Smooth muscle cell (in vitro differentiated cells): ENCODE results near the gene C17orf113. TPM values are rescaled to one million over a fixed set of nuclear protein-coding genes. Genes with fewer than 3 reads are reported as not detected.

Experiments
- DNase-seq: peaks from one replicate; lab custom pipeline; 2025; ENCODE audit not compliant: unreplicated experiment; lab: John Stamatoyannopoulos, UW
- H2AFZ ChIP-seq: fragments of 200-600 bp; sonication (generic); 2 replicates; pipeline ENCODE4 v1.6.0; 2016; ENCODE audit warnings: antibody characterized with exemption, low read depth, mild to moderate bottlenecking
- H3F3A ChIP-seq: fragments of 200-600 bp; sonication (generic); 2 replicates; pipeline ENCODE4 v1.6.0; 2017; ENCODE audit warnings: antibody characterized with exemption, low read depth
- H3K27ac ChIP-seq: fragments of 200-600 bp; sonication (generic); 2 replicates; pipeline ENCODE4 v1.5.1; 2016; ENCODE audit warnings: low read depth, mild to moderate bottlenecking
- H3K27me3 ChIP-seq: fragments of 200-600 bp; sonication (generic); 2 replicates; pipeline ENCODE4 v1.6.1; 2016; ENCODE audit warnings: low read depth, mild to moderate bottlenecking
- H3K36me3 ChIP-seq: fragments of 200-600 bp; sonication (generic); 2 replicates; pipeline ENCODE4 v1.5.1; 2016; ENCODE audit warnings: low read depth
- H3K4me1 ChIP-seq: fragments of 200-600 bp; sonication (generic); 2 replicates; pipeline ENCODE4 v1.5.1; 2016; ENCODE audit warnings: low read depth
- H3K4me2 ChIP-seq: fragments of 200-600 bp; sonication (generic); 2 replicates; pipeline ENCODE4 v1.6.0; 2016; ENCODE audit warnings: mild to moderate bottlenecking
- H3K4me3 ChIP-seq: fragments of 200-600 bp; sonication (generic); 2 replicates; pipeline ENCODE4 v1.5.1; 2016; ENCODE audit warnings: mild to moderate bottlenecking
- H3K79me2 ChIP-seq: fragments of 200-600 bp; sonication (generic); 2 replicates; pipeline ENCODE4 v1.6.0; 2016; ENCODE audit warnings: low read depth, mild to moderate bottlenecking
- H3K9ac ChIP-seq: fragments of 200-600 bp; sonication (generic); 2 replicates; pipeline ENCODE4 v1.6.0; 2016; ENCODE audit warnings: low read depth
- H3K9me3 ChIP-seq: fragments of 200-600 bp; sonication (generic); replicated peaks from 2 replicates; pipeline ENCODE4 v1.5.1; 2016; ENCODE audit warnings: low read depth
- H4K20me1 ChIP-seq: fragments of 200-600 bp; sonication (generic); 2 replicates; pipeline ENCODE4 v1.6.0; 2016; ENCODE audit warnings: low read depth
- CTCF ChIP-seq: fragments of 200-600 bp; sonication (generic); IDR thresholded peaks from 2 replicates; pipeline ENCODE4 v1.5.1; 2017; ENCODE audit warnings: borderline replicate concordance, mild to moderate bottlenecking, antibody characterized with exemption; ENCODE audit not compliant: insufficient read depth, poor library complexity, severe bottlenecking
- WGBS: methylation state at CpG from one replicate; pipeline ENCODE4 v1.1.7; 2016; ENCODE audit warnings: low lambda C conversion rate; 5-methylcytosine and 5-hydroxymethylcytosine counted together
- polyA plus RNA-seq: library from polyadenylated mRNA; unstranded; fragments of >200 nt; fragmentation: Nextera tagmentation; extraction: Ambion mirVana; gene quantifications from 2 replicates; pipeline ENCODE4 v1.2.1, GENCODE V29; 2016
- total RNA-seq: library from RNA; depleted of rRNA; stranded (reverse); fragments of >200 nt; gene quantifications from 2 replicates; pipeline ENCODE4 v1.2.3, GENCODE V29; 2014

The C17orf113 gene
- total RNA-seq (0.49 and 0.54 TPM in 2 replicates), polyA plus RNA-seq (0.38 and 0.46 TPM in 2 replicates)

DNA sequence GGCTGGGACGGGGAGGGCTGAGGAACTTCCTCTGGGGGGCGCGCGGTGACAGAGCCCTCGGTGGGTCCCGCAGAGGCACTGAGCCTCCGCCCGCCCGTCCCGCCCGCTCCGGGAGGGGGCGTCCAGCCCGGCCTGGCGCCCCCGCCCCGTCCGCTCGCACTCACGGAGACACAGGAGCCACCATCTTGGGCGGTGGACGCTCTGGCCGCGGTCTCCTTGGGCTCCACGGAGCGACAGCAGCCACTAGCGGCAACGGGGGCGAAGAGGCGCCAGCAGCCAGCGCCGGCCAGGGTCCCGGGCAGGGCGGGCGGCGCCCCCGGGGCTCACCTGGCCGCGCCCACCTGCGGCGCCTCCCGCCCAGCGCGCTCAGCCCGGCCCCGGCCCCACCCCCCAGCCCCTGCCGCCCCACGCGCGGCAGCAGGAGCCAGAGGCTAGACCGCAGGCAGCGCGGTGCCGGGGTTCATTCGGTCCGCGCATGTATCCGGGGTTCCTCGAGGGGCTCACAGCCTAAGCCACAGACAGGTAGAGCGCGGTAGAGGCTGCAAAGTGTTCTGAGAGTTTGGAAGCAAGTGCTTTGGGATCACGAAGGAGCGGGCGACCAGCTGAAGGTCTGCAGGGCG is at the start of gene C17orf113:
Gene C17orf113, minus strand, starts transcription at position 209 of the 620 bp plus-strand sequence. CDS start 7,225 bp downstream, outside the sequence.
- peak; percentile 24 for TF ChIP-seq CTCF
- H3K4me2 ChIP-seq: peak within 1 kb of the TSS; percentile 92
- H3K4me1 ChIP-seq: peaks cover 13% of the 10 kb centered on the region
- DNase-seq: peak; percentile 20
- no peaks in the 10 kb centered on the region for H3K9me3 ChIP-seq
- peak within 1 kb of the TSS; percentile 72 for H3K4me3 ChIP-seq
- H3K79me2 ChIP-seq: no peaks in the 10 kb centered on the region
- H3K9ac ChIP-seq: peak within 1 kb of the TSS; percentile 54
- H3K27me3 ChIP-seq: peaks cover 7% of the 10 kb centered on the region
- no peaks in the 10 kb centered on the region for H4K20me1 ChIP-seq
- no peaks in the 10 kb centered on the region for H3K36me3 ChIP-seq
- H2AFZ ChIP-seq: peak within 1 kb of the TSS; percentile 97
- WGBS: under 1% methylated on average over 49 of the region's 65 CpGs
- no peaks in the 10 kb centered on the region for H3F3A ChIP-seq
- H3K27ac ChIP-seq: no peak within 1 kb of the TSS

GRCh38 chr17:42098730-42099399 is 48.5 kb upstream of the C17orf113 start:
- H3K4me2 ChIP-seq: no peak overlapping the region
- peaks cover 31% of the 10 kb centered on the region for H3K27me3 ChIP-seq

GRCh38 chr17:42097691-42098631 is 47.6 kb upstream of the C17orf113 start, which contains the start of gene ZNF385C:
Gene ZNF385C (minus strand): TSS chr17:42098473. CDS start chr17:42063056, 35,417 bp downstream.
- Histone ChIP-seq H3K4me1 (peaks cover 5% of the 10 kb centered on the region), H3K4me2 (peak within 1 kb of the TSS; percentile 61), H3K27ac (no peak within 1 kb of the TSS), H4K20me1 (no peaks in the 10 kb centered on the region), H3K4me3 (no peak within 1 kb of the TSS), H3K27me3 (peaks cover 31% of the 10 kb centered on the region), H3K36me3 (no peaks in the 10 kb centered on the region), H3K9ac (no peak within 1 kb of the TSS), H3K9me3 (no peaks in the 10 kb centered on the region), H2AFZ (no peak within 1 kb of the TSS), H3K79me2 (no peaks in the 10 kb centered on the region), H3F3A (no peaks in the 10 kb centered on the region)
- DNase-seq: no peak
- TF ChIP-seq CTCF: no peak
- 31% methylated on average over 30 of the region's 52 CpGs for WGBS

More at GRCh38 chr17:42098730-42099399, 48.5 kb upstream of the C17orf113 start:
- DNase-seq: no peak
- no peak overlapping the region for H3K27ac ChIP-seq
- peaks cover 5% of the 10 kb centered on the region for H3K4me1 ChIP-seq
- no peaks in the 10 kb centered on the region for H3K9me3 ChIP-seq
- H4K20me1 ChIP-seq: no peaks in the 10 kb centered on the region
- H3F3A ChIP-seq: no peaks in the 10 kb centered on the region
- no peak overlapping the region for H3K4me3 ChIP-seq
- H2AFZ ChIP-seq: no peak overlapping the region
- no peak overlapping the region for H3K9ac ChIP-seq
- H3K79me2 ChIP-seq: no peaks in the 10 kb centered on the region
- no peaks in the 10 kb centered on the region for H3K36me3 ChIP-seq
- WGBS: 49% methylated on average over 14 of the region's 14 CpGs
- no peak for TF ChIP-seq CTCF
